Keratinocyte (primary cell): ENCODE measurements around the gene SRSF9. TPM values are rescaled to one million over a fixed set of nuclear protein-coding genes. Genes with fewer than 3 reads are reported as not detected.
"Not testable (repeated sequence)": the region's sequence is repeated elsewhere in the genome, so short reads cannot be mapped to it uniquely, and the experiment has no call there.

Source experiments
- DNase-seq: peaks from one replicate; pipeline ENCODE4 v3.0.0-alpha.2; 2011; ENCODE audit warnings: low read depth, missing footprints, low spot score
- FAIRE-seq: peaks from 2 replicates; lab custom pipeline; 2011; peaks lifted over from hg19 to GRCh38; lab: Jason Lieb, UNC
- H2AFZ ChIP-seq: 2 replicates; pipeline ENCODE4 v1.6.0; 2012; ENCODE audit warnings: low read length, control low read depth, inconsistent platforms; ENCODE audit not compliant: control insufficient read depth
- H3K27ac ChIP-seq: 2 replicates; pipeline ENCODE4 v1.5.1; 2011; ENCODE audit warnings: low read length; ENCODE audit not compliant: control insufficient read depth, insufficient read depth
- H3K27me3 ChIP-seq: 3 replicates; pipeline ENCODE4 v1.6.0; 2011; ENCODE audit warnings: low read length; ENCODE audit not compliant: control insufficient read depth, insufficient read depth; ENCODE audit errors: extremely low read depth
- H3K36me3 ChIP-seq, 2 experiments: 2 replicates in 1 of 2; 3 replicates in 1 of 2; pipeline ENCODE4 v1.5.1; 2011; ENCODE audit warnings: low read length in 2 of 2, mild to moderate bottlenecking in 1 of 2; ENCODE audit not compliant: control insufficient read depth in 2 of 2, insufficient read depth in 2 of 2; ENCODE audit errors: extremely low read depth in 1 of 2
- H3K4me1 ChIP-seq: 3 replicates; pipeline ENCODE4 v1.5.1; 2011; ENCODE audit warnings: low read length; ENCODE audit not compliant: control insufficient read depth, insufficient read depth; ENCODE audit errors: extremely low read depth
- H3K4me2 ChIP-seq: 3 replicates; pipeline ENCODE4 v1.6.0; 2011; ENCODE audit warnings: low read depth, low read length; ENCODE audit not compliant: control insufficient read depth, insufficient read depth; ENCODE audit errors: extremely low read depth
- H3K4me3 ChIP-seq, 3 experiments: fragments of 200-600 bp in 1 of 3; sonication (generic) in 1 of 3; 2 replicates in 2 of 3; 3 replicates in 1 of 3; pipeline ENCODE4 v1.5.1; 2011 to 2016; ENCODE audit warnings: low read length in 3 of 3, mild to moderate bottlenecking in 3 of 3, control low read depth in 2 of 3, inconsistent platforms in 1 of 3, low read depth in 1 of 3, mixed read lengths in 1 of 3, mixed run types in 1 of 3, moderate library complexity in 1 of 3; ENCODE audit not compliant: control insufficient read depth in 2 of 3, insufficient read depth in 2 of 3; ENCODE audit errors: extremely low read depth in 1 of 3
- H3K79me2 ChIP-seq: 2 replicates; pipeline ENCODE4 v1.6.0; 2012; ENCODE audit warnings: low read length; ENCODE audit not compliant: control insufficient read depth, insufficient read depth
- H3K9ac ChIP-seq: 3 replicates; pipeline ENCODE4 v1.6.0; 2011; ENCODE audit warnings: low read length; ENCODE audit not compliant: control insufficient read depth, insufficient read depth; ENCODE audit errors: extremely low read depth
- H3K9me1 ChIP-seq: 3 replicates; pipeline ENCODE4 v1.6.0; 2011; ENCODE audit warnings: low read length; ENCODE audit not compliant: control insufficient read depth, insufficient read depth; ENCODE audit errors: extremely low read depth
- H3K9me3 ChIP-seq: 2 replicates; pipeline ENCODE4 v1.5.1; 2012; ENCODE audit warnings: low read depth, low read length; ENCODE audit not compliant: control insufficient read depth
- H4K20me1 ChIP-seq: 3 replicates; pipeline ENCODE4 v1.6.0; 2011; ENCODE audit warnings: low read length; ENCODE audit not compliant: control insufficient read depth, insufficient read depth; ENCODE audit errors: extremely low read depth
- EZH2 ChIP-seq: IDR thresholded peaks from one replicate; pipeline ENCODE4 v1.6.1; 2012; ENCODE audit warnings: inconsistent platforms, mild to moderate bottlenecking, low read length, moderate library complexity
- dilution Hi-C: fragments of 300-500 bp; cut with MboI; formaldehyde crosslinking; loops from one replicate; pipeline ENCODE4 v1.7.0; 2020; ENCODE audit warnings: low sequenced_read_pairs; ENCODE audit not compliant: extremely low pct_ligation_motif_present
- polyA plus RNA-seq, 5 experiments: library from polyadenylated mRNA; depleted of rRNA in 3 of 5; stranded (reverse) in 3 of 5; stranded (forward) in 1 of 5; unstranded in 1 of 5; fragments of >200 nt; gene quantifications; 1 replicate in 1 of 5; 2 replicates in 3 of 5; 3 replicates in 1 of 5; pipeline versions ENCODE4 v1.2.1 to v1.2.3, GENCODE V29; 2011 to 2012; ENCODE audit warnings: missing spikeins in 2 of 5, low read depth in 1 of 5, low replicate concordance in 1 of 5
- TF ChIP-seq, protein P1 (sequence below), 3 experiments: IDR thresholded peaks in 1 of 3; conservative IDR thresholded peaks in 1 of 3; optimal IDR thresholded peaks in 1 of 3; 2 replicates in 2 of 3; 3 replicates in 1 of 3; pipeline versions ENCODE3 to v1.5.1; 2011; ENCODE audit warnings: low read length in 3 of 3, mild to moderate bottlenecking in 3 of 3, moderate library complexity in 2 of 3, control low read depth in 1 of 3, inconsistent platforms in 1 of 3; ENCODE audit not compliant: insufficient read depth in 2 of 3; ENCODE audit errors: extremely low read depth in 1 of 3

Gene SRSF9
- polyA plus RNA-seq, 1 donor (not counting 4 experiments of a cell fraction or from before 2014, with no cell fraction given): 159 TPM

DNA sequence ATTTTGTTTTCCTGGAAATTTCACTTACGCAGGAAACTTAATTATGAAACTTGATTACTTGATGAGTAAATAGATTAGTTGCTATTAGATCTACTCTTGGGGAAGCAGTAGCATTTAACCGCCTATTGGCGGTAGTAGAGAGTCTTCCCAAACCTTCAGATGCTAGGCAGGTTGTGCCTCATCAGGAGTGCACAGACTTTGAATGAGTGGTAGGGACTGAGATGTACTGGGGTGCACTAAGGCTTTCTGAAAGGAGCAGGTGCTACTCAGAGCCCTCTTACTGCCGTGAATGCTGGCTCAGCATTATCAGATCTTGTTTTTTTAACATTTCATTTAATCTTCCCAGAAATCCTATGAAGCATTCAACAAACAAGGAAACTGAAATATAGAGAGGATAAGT is 15.6 kb downstream of the SRSF9 start:
- Histone ChIP-seq H2AFZ (no peak overlapping the region), H4K20me1 (peaks cover 9% of the 10 kb centered on the region), H3K27ac (no peak overlapping the region), H3K36me3 (peaks cover 19 to 26% of the 10 kb centered on the region in 2 experiments), H3K9me3 (no peaks in the 10 kb centered on the region), H3K79me2 (peaks cover 20% of the 10 kb centered on the region), H3K4me2 (no peak overlapping the region), H3K4me1 (no peaks in the 10 kb centered on the region), H3K27me3 (no peaks in the 10 kb centered on the region), H3K9ac (no peak overlapping the region), H3K9me1 (no peaks in the 10 kb centered on the region), H3K4me3 (no peak overlapping the region)
- dilution Hi-C loops: no loop called here
- FAIRE-seq (peak; percentile 5), DNase-seq (peak; percentile 23)
- TF ChIP-seq EZH2: no peak
- TF ChIP-seq, protein P1, sequence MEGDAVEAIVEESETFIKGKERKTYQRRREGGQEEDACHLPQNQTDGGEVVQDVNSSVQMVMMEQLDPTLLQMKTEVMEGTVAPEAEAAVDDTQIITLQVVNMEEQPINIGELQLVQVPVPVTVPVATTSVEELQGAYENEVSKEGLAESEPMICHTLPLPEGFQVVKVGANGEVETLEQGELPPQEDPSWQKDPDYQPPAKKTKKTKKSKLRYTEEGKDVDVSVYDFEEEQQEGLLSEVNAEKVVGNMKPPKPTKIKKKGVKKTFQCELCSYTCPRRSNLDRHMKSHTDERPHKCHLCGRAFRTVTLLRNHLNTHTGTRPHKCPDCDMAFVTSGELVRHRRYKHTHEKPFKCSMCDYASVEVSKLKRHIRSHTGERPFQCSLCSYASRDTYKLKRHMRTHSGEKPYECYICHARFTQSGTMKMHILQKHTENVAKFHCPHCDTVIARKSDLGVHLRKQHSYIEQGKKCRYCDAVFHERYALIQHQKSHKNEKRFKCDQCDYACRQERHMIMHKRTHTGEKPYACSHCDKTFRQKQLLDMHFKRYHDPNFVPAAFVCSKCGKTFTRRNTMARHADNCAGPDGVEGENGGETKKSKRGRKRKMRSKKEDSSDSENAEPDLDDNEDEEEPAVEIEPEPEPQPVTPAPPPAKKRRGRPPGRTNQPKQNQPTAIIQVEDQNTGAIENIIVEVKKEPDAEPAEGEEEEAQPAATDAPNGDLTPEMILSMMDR (optimal IDR thresholded peaks at IDR 0.05 in 1 of 3, IDR thresholded peaks at IDR 0.05 in 1 of 3, conservative IDR thresholded peaks at IDR 0.05 in 1 of 3; ENCODE audit: extremely low read depth in 1 of 3, insufficient read depth in 2 of 3, low read length in 3 of 3): peak; percentile 50 to 79 (median 66)

DNA sequence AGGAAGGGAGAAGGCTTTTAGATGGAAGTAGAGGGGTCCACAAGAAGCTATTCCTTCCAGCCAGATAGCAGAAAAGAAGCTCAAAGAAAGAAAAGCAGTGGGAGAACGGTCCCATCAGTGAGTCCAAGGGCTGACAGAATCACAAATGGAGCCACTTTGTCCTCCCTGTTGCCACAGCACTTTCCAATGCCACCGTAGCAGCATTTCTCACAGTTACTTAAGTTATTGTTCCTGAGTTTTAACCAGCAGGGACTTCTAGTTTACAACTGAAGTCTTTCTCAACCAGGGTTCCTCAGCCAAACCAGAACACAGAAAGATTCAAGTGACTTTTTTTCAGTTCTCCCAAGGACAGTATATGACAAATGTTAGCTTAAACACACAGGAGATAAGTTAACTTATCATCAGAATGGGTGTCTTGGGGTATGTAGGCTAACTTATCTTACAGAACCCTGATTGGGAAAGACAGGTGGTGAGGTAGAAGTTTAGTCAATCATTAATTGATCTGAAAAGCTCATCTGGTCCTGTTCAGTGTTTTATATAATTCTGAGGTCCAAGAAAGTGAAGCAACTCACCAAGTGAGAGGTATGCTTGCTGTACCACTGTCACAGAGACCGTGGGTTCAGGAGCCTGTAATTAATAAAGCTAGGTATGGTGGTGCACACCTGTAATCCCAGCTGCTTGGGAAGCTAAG is 16.3 kb downstream of the SRSF9 start:
- FAIRE-seq (no peak), DNase-seq (no peak)
- dilution Hi-C loops: no loop called here
- H2AFZ ChIP-seq: no peak overlapping the region
- H3K9me3 ChIP-seq: no peaks in the 10 kb centered on the region
- TF ChIP-seq, protein P1 (optimal IDR thresholded peaks at IDR 0.05 in 1 of 3, IDR thresholded peaks at IDR 0.05 in 1 of 3, conservative IDR thresholded peaks at IDR 0.05 in 1 of 3; ENCODE audit: extremely low read depth in 1 of 3, insufficient read depth in 2 of 3, low read length in 3 of 3): no peak
- no peak for TF ChIP-seq EZH2
- H3K27me3 ChIP-seq: no peaks in the 10 kb centered on the region
- H3K9me1 ChIP-seq: no peaks in the 10 kb centered on the region
- no peak overlapping the region for H3K4me2 ChIP-seq
- peaks cover 17 to 26% of the 10 kb centered on the region in 2 experiments for H3K36me3 ChIP-seq
- peaks cover 9% of the 10 kb centered on the region for H4K20me1 ChIP-seq
- H3K27ac ChIP-seq: no peak overlapping the region
- peaks cover 22% of the 10 kb centered on the region for H3K79me2 ChIP-seq
- H3K4me1 ChIP-seq: no peaks in the 10 kb centered on the region
- no peak overlapping the region for H3K9ac ChIP-seq
- no peak overlapping the region for H3K4me3 ChIP-seq

DNA sequence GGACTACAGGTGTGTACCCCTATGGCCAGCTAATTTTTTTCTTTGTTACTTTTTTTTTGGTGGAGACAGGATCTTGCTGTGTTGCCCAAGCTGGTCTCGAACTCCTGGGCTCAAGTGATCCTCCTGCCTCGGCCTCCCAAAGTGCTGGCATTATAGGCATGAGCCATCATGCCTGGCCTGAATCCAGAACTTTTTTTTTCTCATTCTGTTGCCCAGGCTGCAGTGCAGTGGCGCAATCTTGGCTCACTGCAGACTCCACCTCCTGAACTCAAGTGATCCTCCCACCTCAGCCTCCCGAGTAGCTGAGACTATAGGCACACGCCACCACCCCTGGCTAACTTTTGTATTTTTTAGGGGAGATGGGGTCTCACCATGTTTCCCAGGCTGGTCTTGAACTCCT is 17.0 kb downstream of the SRSF9 start:
- H3K27me3 ChIP-seq, DNase-seq, H2AFZ ChIP-seq, H3K27ac ChIP-seq, H3K9me3 ChIP-seq, H3K4me2 ChIP-seq, H3K9ac ChIP-seq, FAIRE-seq, H3K9me1 ChIP-seq, H3K4me1 ChIP-seq, H3K4me3 ChIP-seq, dilution Hi-C loops, H4K20me1 ChIP-seq: not testable (repeated sequence)
- Histone ChIP-seq H3K36me3 (peaks cover 16 to 28% of the 10 kb centered on the region in 2 experiments), H3K79me2 (peaks cover 29% of the 10 kb centered on the region)
